ENCODE data around the gene IYD. TPM values are rescaled to one million over a fixed set of nuclear protein-coding genes. Genes with fewer than 3 reads are reported as not detected.

IYD gene
- total RNA-seq, 2 donors from 2014 or later = not detected

Other genes starting within 250 kb of the IYD start
- not detected for gene PPP1R14C, start 226.0 kb upstream of the IYD start, total RNA-seq
- 10 to 100 TPM in 1 of 2 donors, 1 to 10 TPM in 1; 4.7 to 12.9 TPM for gene PLEKHG1, start 230.9 kb downstream of the IYD start, total RNA-seq